ENCODE results near the gene YOD1.

- TF ChIP-seq, protein P1, sequence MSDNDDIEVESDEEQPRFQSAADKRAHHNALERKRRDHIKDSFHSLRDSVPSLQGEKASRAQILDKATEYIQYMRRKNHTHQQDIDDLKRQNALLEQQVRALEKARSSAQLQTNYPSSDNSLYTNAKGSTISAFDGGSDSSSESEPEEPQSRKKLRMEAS (IDR thresholded peaks at IDR 0.05): no peak
- TF ChIP-seq EGR1 (IDR thresholded peaks at IDR 0.05): no peak
- TF ChIP-seq CREB1 (IDR thresholded peaks at IDR 0.05; ENCODE audit: low read depth): no peak
Measured at GRCh38 chr1:207040181-207040533, 10.9 kb downstream of the YOD1 start.
